Heart right ventricle (tissue), 16 donors: Measurements from ENCODE around the gene TCEA2. TPM values are rescaled to one million over a fixed set of nuclear protein-coding genes. Genes with fewer than 3 reads are reported as not detected.

Experiments used
- ATAC-seq, 8 donors: fragments of 200-7000 bp; cut with Tn5 transposase; one replicate each; pipeline ENCODE4 v1.9.1; 2020; ENCODE audit warnings: mild to moderate bottlenecking in 8 of 8, moderate library complexity in 8 of 8, moderate number of reproducible peaks in 1 of 8
- DNase-seq, 2 donors: peaks; one replicate each; pipeline ENCODE4 v3.0.0-alpha.2; 2020
- H3K27ac ChIP-seq, 10 donors: fragments of 200-600 bp; sonication (generic) in 2 of 10; one replicate each; pipeline versions ENCODE4 v1.5.0 to v1.8.0; 2020 to 2022; ENCODE audit warnings: mild to moderate bottlenecking in 3 of 10
- H3K27me3 ChIP-seq, 7 donors: fragments of 200-600 bp; one replicate each; pipeline ENCODE4 v1.8.0; 2021 to 2022; ENCODE audit warnings: mild to moderate bottlenecking in 2 of 7
- H3K36me3 ChIP-seq, 9 donors: fragments of 200-600 bp; sonication (generic) in 1 of 9; one replicate each; pipeline versions ENCODE4 v1.5.0 to v1.8.0; 2020 to 2022; ENCODE audit warnings: mild to moderate bottlenecking in 2 of 9
- H3K4me1 ChIP-seq, 9 donors: fragments of 200-600 bp; sonication (generic) in 1 of 9; one replicate each; pipeline versions ENCODE4 v1.5.0 to v1.8.0; 2020 to 2022; ENCODE audit warnings: mild to moderate bottlenecking in 4 of 9
- H3K4me3 ChIP-seq, 10 donors: fragments of 200-600 bp; sonication (generic) in 2 of 10; one replicate each; pipeline versions ENCODE4 v1.5.0 to v1.8.0; 2020 to 2022; ENCODE audit warnings: mild to moderate bottlenecking in 7 of 10, moderate library complexity in 2 of 10
- H3K9me3 ChIP-seq, 11 donors: fragments of 200-600 bp in 10 of 11; sonication (generic) in 2 of 11; one replicate each; pipeline versions ENCODE4 v1.5.0 to v1.8.0; 2013 to 2022; ENCODE audit warnings: mild to moderate bottlenecking in 2 of 11, control low read depth in 1 of 11, moderate library complexity in 1 of 11
- CTCF ChIP-seq, 9 donors: fragments of 200-600 bp; sonication (generic) in 2 of 9; IDR thresholded peaks; one replicate each; pipeline versions ENCODE4 v1.5.0 to v1.8.0; 2021 to 2022; ENCODE audit warnings: antibody characterized with exemption in 9 of 9, mild to moderate bottlenecking in 5 of 9, moderate library complexity in 1 of 9
- WGBS, 2 donors: extraction: QIAGEN DNeasy Blood & Tissue Kit; methylation state at CpG; one replicate each; pipeline ENCODE4 v1.1.7; 2013; ENCODE audit warnings: inconsistent platforms in 1 of 2; 5-methylcytosine and 5-hydroxymethylcytosine counted together
- intact Hi-C, 10 donors: fragments of 100-400 bp; cut with DNase I; formaldehyde crosslinking; loops; one replicate each; pipeline versions ENCODE4 v1.11.1 to v1.14.2; 2022
- long read RNA-seq, 3 donors: library from polyadenylated mRNA; unstranded; transcript quantifications; one replicate each; pipeline ENCODE4 v2.0.0, GENCODE V29; 2020 to 2021
- polyA plus RNA-seq, 2 donors: library from polyadenylated mRNA; stranded (reverse); fragments of 200-250 nt; gene quantifications; one replicate each; pipeline ENCODE4 v1.2.3, GENCODE V29; 2013
- total RNA-seq, 10 donors: library from RNA; stranded (reverse); fragmentation: NEBNext Ultra II Directional in 3 of 10; extraction: Animal tissue kit (Norgen Biotek cat#: 25700) in 3 of 10; gene quantifications; one replicate each; pipeline versions ENCODE4 v1.2.1 to v1.2.4, GENCODE V29; 2021 to 2023
- donor health status: Arrhythmogenic right ventricular cardiomyopathy.
- donor health status: ischemic (EF 13 %, LVEDD 7.1; RV severe dilation, severe dysfunction).
- donor health status: healthy with polysubstance abuse.
- donor health status: DM: no; HTN: yes; CAD: no.
- donor health status: DM: no; HTN: no; CAD: no.
- donor health status: ischemic (EF 25% LVEDD 6.9; RV normal size, moderate dysfunction).
- donor health status: ischemic (EF 25% LVEDD 5.7; RV mildly dilated, moderate dysfunction).
- donor health status: healthy.
- donor health status: DM: yes; HTN: yes; CAD: no.
- donor health status: Ischemic cardiomyopathy.
- donor health status: ischemic (EF 35%, LVEDD 5.7; RV mildly dilated, moderate dysfunction).
- donor health status: nonischemic (EF 11% LVEDD 7.7; RV severe dilation, severe dysfunction).
- donor health status: DM: yes; HTN: yes; CAD: no.
- donor health status: PGD.
- donor health status: ischemic (EF 29% LVEDD 5.4; RV normal size, mild dysfunction).
- donor health status: nonischemic (EF 23%, LVEDD 6.1; RV moderate dilation, normal function).

TCEA2 gene
- total RNA-seq (10 to 100 TPM; 40.8 to 51.0 (median 44.9) TPM), polyA plus RNA-seq (10 to 100 TPM; 35.0 to 54.9 TPM)
- long read RNA-seq, donor 1, transcript TCEA2-202 (10 exons, 1,235 nt): major isoform, 33 of 47 reads
- long read RNA-seq, donor 1, partial matches to known transcripts: 0 of 47 reads
- long read RNA-seq, donor 1, other reads (novel, unspliced or antisense): 14 of 47 reads
- long read RNA-seq, donor 2, transcript TCEA2-202 (10 exons, 1,235 nt): major isoform, 41 of 76 reads
- long read RNA-seq, donor 2, partial matches to known transcripts: 4 of 76 reads
- long read RNA-seq, donor 2, other reads (novel, unspliced or antisense): 28 of 76 reads
- long read RNA-seq, donor 3, partial matches to known transcripts: 0 of 7 reads
- long read RNA-seq, donor 3, other reads (novel, unspliced or antisense): 7 of 7 reads

- ATAC-seq: peak; percentile 91 to 97 (median 96)
- 4 to 7% methylated on average over 75 to 85 of the region's 85 CpGs for WGBS, 2 donors
- Histone ChIP-seq H3K27ac (peak within 1 kb of the TSS; percentile 44 to 92 (median 88)), H3K36me3 (no peaks in the 10 kb centered on the region), H3K4me3 (peak within 1 kb of the TSS; percentile 77 to 100 (median 93)), H3K27me3 (peaks cover 0 to under 1% (median 0%) of the 10 kb centered on the region in 7 donors), H3K4me1 (peaks cover 5 to 51% (median 30%) of the 10 kb centered on the region in 9 donors), H3K9me3 (no peaks in the 10 kb centered on the region)
- TF ChIP-seq CTCF (IDR thresholded peaks at IDR 0.05): no peak
- DNase-seq: peak; percentile 97 to 98
- intact Hi-C loops: loop anchor here in 2 of 10 donors (2.0 kb wide), 1 partner anchor 82 kb away; the partner anchor contains the start of gene PRPF6 (in 2 of the 2)
Measured at GRCh38 chr20:64062596-64063388, at the start of gene TCEA2. Gene TCEA2, plus strand, starts transcription at chr20:64063198. Its CDS starts 115 bp downstream, at chr20:64063313.

GRCh38 chr20:64015635-64016034 lies 47.4 kb upstream of the TCEA2 start:
- no peak overlapping the region for H3K27ac ChIP-seq
- H3K27me3 ChIP-seq: no peaks in the 10 kb centered on the region
- peaks cover 0 to 91% (median 71%) of the 10 kb centered on the region in 9 donors for H3K36me3 ChIP-seq
- H3K9me3 ChIP-seq: no peaks in the 10 kb centered on the region
- ATAC-seq (no peak), DNase-seq (no peak)
- TF ChIP-seq CTCF (IDR thresholded peaks at IDR 0.05): no peak
- 69 to 81% methylated on average over 2 of the region's 2 CpGs for WGBS, 2 donors
- H3K4me3 ChIP-seq: no peak overlapping the region
- intact Hi-C loops: no loop called here
- no peaks in the 10 kb centered on the region for H3K4me1 ChIP-seq

GRCh38 chr20:64021124-64021975 lies 41.6 kb upstream of the TCEA2 start:
- TF ChIP-seq CTCF (IDR thresholded peaks at IDR 0.05): no peak
- Histone ChIP-seq H3K4me1 (no peaks in the 10 kb centered on the region), H3K4me3 (no peak overlapping the region), H3K36me3 (peaks cover 8 to 98% (median 73%) of the 10 kb centered on the region in 9 donors), H3K27me3 (no peaks in the 10 kb centered on the region), H3K9me3 (no peaks in the 10 kb centered on the region), H3K27ac (no peak overlapping the region)
- intact Hi-C loops: loop anchor here in 1 of 10 donors (5.0 kb wide), 1 partner anchor 34 kb away; no protein-coding TSS in a partner anchor
- WGBS, 2 donors: 94 to 97% methylated on average over 36 of the region's 36 CpGs
- ATAC-seq: no peak
- DNase-seq: no peak
